ENCODE results near the gene CADPS2.

The CADPS2 gene

DNA sequence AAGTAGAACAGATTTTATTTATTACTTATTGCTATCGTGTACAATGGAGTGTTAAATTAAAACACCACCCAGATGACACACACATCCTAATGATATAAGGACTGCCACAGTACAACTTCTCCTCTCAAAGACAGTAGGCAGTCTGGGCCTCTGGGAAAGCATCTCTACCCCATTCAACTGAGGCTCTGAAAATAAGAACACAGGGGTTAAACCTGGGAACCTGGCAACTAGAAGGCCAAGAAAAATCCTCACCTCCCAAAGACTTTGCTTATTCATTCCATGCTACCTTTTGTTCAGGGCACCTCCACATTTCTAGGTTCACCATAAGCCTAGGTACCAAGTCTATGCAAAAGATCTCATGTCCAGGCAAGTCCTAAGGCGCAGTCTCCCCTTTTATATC lies 456.3 kb downstream of the CADPS2 start:
- no peak for DNase-seq

DNA sequence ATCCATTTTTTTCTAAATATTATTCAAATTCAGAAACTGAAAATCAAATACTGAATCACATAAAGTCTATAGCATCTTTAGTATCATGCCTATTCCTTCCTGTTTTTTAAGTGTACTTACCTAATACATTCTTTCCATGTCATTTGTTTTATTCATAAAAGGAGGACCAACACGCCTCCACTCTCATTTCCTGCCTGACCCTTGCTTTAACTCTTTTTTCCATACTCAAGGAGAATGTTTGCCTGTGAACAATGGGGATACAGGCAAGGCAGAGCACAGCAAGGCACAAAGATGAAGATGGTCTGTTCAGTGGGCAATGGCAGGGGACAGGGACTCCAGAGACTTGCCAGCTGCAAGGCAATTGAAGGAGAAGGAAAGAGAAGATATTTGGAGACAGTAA lies 460.5 kb downstream of the CADPS2 start:
- DNase-seq: no peak

DNA sequence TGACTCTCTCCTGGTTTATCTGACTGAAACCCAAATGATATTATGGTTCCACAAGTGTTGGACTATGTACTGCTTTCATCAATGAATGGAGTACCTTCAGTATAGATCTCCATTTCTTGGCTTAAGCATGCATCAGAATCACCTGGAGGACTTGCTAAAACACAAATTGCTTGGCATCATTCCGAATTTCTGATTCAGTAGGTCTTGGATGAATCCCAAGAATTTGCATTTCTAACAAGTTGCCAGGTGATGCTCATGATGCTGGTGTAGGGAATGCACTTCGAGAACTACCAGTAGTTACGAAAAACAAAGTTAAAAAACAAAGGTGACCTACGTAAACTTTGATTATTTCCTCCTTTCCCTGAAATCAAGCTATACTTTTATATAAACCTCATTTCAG lies 462.7 kb downstream of the CADPS2 start:
- DNase-seq: no peak

DNA sequence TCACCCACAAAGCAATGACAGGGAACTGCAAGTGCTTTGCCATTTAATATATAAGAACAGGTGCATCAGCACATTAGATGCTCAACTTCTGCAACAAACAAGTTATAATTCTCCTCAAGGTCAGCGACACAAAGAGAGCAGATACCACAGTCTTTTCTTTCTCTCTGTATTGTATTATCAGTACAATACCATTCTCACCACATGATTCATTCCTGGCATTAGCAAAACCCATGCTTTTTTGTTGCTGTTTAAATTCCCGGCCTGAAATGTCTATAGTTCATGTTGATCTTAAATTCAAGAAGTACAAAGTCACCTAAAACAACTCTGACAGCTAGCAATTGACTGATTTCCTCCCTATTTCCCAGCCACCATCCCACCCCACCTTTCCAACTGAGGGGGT lies 469.9 kb downstream of the CADPS2 start:
- no peak for DNase-seq

DNA sequence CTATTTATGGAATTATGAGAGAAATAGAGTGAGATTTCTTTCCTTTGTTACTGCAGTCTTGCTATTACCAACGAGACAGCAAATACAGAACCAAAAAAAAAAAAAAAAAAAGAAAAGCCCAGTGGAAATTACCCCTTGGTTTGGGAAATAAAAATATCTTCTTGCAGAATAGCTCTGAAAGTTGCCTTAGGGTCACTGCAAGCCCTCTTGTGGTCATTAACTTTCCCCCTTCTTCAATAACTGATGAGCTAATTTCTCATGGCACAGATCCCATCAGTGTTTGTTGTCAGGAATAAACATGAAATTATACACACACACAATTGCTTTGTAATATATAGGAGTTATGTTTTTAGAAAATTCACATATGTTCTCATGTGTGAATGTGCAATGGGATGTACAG lies 470.8 kb downstream of the CADPS2 start:
- no peak for DNase-seq

DNA sequence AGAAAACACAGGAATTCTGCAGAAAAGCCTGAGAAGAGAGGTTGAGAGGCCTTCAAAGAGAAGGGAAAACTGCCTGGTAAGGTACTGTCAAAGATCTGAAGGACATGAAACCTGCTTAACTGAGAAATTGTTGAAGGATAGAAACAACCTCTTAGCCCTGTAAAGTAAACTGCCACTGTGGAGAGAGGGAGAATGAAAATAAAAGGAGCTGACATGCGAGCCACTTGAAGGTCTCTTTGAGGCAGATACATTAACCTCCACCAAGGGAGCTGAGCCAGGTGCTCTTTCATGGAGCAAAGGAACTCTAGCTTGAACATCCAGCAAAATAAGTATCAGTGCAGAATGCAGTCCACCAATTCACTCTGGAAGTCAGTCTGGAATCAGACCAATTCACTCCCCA lies 472.9 kb downstream of the CADPS2 start:
- DNase-seq: no peak

DNA sequence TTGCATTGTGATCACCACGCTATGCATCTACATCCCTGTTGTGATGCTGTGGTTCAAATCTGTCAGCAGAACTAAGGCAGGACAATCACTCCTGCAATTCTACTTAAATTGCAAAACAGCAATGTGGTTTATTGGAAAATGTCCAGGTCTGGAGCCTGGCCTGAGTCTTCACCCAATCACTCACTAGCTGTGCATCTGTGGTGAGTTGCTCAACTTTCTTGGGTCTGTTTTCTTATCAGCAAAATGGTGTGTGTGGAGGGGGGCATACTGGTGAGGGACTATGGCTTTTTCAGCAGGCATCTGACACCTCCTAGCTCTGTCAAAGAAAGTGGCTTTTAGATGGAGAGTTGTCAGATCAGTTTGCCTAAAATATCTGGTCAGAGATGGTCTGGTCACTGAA lies 473.4 kb downstream of the CADPS2 start:
- DNase-seq: no peak

DNA sequence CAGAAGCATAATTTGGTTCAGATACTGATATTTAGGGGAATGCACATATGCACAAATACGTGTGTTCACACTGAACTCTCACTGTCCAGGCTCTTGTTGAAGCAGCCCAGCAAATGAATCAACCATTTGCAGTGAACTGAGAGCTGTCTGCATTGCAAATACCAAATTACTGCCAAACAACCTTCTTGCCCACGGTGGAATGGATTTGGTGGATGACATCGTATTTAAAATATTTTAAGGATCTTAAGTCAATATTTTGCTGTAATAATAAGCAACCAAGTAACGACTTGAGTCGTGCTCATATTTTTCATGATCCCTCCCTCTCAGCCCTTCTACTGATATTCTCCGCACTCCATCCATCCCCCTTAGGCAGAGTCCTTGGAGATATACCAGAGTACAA lies 473.8 kb downstream of the CADPS2 start:
- DNase-seq: no peak

DNA sequence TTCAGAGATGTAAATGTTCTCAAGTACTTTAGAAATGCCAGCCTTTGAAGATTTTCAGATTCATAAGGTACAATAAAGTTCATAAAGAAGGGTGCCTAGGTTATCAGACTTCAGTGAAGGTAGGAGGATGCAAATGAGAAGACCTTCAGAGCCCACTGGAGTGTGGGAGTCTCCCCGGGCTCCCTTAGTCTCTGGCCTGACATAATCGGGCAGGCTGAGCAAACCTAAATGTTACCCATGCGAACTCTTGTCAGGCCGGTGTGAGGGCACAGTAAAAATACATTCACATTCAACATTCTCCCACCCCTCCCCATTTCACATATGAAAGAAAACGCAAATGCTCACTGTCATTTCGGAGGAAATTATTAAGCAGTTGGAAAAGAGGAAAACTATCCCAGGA lies 479.1 kb downstream of the CADPS2 start:
- no peak for DNase-seq

DNA sequence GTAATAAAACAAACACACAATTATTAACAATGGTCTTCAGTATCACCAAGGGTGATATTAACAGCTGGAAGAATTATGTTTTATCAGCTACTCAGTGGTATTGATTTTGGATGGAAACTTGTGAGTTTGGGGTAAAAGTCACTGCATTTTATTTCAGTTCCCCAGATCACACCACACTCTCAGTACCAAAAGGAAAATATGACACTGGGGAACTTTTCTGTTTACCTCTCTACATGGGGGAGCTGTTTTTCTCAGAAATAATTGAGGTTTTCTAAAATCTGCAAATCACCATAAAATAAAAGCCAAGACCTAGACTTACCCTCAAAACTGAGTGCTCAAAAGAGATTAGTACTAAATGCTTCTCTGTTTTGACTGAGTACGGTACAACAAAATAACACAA lies 483.1 kb downstream of the CADPS2 start:
- no peak for DNase-seq

DNA sequence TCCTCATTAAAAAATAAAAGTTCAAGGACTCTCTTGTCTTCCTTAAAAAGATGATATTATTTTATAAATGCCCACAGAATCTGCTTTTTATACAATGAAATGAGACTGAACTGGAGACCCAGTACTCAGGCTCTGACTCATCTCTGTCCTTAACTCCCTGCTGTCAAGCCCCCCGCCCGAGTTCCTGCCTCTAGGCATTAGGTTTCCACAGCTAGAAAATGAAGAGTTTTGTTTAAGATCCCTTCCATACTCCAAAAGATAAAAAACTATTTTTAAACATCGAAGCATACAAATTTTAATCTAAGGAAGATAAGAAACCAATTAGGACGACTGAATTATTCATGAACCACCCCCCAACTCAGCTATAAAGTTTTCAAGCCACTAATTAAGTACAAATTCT lies 484.0 kb downstream of the CADPS2 start:
- DNase-seq: no peak

DNA sequence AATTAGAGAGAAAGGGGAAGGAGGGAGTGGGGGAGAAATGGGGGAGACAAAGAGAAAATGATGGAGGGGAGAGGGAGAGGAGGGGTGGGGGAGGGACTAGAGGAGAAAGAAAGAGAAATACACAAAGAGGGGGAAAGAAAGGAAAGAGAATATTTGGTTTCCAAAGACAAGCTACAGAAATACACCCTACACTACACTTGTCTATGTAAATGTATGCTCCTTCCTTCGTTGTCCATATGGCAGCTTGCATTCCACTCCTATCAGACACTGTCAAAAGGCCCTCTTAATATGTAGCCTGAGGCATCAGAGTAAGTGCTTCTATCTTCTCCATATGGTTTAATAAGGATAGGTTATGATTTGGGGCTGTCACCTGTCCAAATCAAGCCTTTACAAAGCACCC lies 488.9 kb downstream of the CADPS2 start:
- no peak for DNase-seq

DNA sequence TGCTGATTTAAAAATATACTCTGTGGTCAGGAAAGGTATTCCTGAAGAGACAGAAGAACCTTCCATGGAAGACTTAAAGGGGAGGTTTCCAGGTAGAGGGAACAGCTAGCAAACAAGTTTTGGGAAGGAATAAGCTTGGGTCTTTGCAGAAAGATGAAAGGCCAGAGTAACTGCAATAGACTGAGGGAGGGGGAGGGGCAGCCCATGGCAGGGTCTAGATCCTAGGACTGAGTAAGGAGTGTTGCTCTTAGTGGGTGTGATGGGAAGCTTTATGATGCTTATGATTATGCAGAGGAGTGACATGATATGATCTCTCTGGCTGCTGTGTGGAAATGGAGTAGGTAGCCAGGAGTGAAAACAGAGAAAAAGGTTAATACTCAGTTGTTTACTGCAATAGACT lies 491.7 kb downstream of the CADPS2 start:
- no peak for DNase-seq

DNA sequence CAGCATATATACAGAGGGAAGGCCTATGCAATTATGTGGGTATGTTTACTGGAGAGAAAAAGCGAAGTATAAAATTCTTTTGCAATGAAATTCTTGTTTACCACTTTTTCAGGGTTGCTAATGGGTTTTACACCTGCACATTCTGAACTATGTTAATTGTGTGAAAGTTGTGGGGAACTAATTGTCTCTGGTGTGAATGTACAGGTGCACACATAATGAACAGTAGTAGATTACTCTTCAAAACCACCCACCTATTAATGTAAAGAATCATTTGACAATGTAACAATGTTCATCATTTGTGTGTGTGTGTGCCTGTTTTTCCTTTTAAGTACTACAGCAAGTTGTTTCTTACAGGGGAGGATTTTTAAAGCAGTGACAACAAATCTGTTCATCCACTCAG lies 501.7 kb downstream of the CADPS2 start:
- no peak for DNase-seq

DNA sequence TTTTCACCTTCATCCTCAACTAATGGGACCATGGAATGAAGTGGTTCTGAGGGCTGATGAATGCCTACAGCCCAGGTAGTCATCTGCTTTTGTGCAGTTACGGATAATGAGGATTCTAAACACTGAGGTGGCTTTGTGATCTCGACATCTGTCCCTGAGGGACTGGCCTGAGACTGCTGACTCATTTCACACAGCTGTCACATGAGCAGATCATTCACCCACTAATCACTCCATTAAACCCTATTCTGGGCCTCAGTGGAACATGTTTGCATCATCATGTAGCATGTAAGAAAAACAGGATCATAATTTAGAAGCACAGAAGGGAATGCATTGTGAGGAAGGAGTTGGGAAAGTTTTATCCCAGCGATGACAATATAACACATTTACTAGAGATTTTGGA lies 502.3 kb downstream of the CADPS2 start:
- no peak for DNase-seq

DNA sequence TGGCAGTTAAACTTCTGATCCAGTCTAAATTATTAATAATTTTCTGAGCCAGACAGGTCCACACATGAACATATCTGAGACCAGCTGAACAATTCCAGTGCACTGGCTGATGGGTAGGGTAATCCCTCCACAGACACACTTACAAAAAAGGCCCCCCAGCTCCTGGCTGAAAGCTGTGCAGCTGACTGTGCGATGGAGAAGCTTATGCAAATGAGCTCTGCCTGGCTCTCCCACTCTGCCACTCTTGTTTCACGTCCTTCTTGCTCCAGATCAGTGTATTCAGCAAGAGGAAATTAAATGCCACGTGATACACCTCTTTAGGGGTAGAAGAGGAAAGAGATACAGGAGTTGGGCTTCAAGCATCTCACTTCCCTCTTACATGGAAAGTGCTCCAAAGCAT lies 505.3 kb downstream of the CADPS2 start:
- no peak for DNase-seq

DNA sequence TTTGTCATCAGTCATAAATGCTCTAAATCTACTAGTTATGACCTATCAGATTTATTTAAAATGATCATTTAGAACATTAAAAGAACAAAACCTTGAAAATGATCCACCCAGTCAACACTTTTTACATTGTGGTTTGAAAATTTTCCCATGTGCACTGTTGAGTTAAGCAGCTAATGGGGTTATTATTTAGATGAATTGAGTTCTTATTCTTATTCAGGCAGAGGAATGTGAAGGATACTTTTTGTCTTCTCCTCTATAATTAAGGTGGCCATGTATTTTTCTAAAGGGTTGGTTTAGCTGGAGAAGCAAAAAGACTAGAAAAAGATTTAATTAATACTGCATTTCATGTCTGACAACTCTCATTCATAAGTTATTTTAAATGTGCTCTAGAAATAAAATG lies 506.8 kb downstream of the CADPS2 start:
- DNase-seq: no peak

DNA sequence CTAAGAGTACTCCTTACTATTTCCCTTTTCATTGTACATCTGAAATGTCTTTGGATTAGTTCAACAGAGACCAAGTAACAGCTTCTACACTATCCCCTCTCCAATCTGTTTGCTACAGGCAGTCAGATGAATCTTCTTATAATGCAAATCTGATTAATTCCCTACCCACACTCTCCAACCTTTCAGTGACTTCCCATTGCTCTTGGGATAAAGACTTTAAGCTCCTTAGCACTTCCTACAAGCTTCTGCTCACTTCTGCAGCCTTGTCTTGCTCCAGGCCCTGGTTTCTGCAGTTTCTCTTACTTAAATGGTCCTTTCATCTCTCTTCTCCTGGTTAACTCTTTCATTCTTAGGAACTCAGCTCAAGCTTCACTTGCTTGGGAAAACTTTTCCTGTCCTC lies 516.5 kb downstream of the CADPS2 start:
- DNase-seq: no peak

DNA sequence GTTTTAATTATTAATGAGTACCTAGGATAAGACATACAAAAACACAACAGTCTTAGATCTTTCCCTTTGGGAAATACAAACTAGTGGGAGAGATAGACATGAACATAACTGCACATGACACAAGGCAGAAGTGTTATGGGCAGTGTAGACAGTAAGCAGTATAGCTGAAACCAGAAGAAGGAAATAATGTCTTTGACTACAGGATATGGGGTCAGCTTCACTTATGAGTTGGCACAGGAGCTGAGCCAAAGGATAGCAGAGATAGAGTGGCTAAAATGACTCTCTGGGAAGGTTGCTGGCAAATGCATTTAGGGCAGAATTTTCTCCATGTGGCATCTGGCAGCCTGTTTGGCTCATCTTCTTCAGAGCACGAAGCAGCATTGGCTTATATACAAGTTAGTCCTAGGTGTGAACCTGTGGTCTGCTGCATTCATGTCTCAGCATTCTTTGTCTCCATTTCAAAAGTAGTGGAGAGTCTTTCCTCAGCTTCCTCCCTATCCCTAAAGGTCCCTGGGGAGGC lies 521.4 kb downstream of the CADPS2 start:
- no peak for DNase-seq

DNA sequence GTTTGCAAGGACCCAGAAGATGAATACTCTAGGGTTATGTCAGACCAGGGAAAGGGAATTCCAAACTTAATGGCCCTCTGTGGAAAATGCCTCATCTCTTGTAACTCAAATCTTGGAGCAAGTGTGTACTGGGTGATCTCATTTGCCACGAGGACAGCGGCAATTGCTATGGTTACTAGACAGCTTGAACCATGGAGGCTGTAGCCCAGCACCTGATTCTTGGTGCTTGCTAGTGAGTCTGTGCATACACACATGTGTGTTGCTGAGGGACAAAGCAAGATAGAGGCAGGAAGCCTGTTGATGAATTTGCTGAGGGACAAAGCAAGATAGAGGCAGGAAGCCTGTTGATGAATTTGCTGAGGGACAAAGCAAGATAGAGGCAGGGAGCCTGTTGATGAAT lies 523.1 kb downstream of the CADPS2 start:
- DNase-seq: no peak

DNA sequence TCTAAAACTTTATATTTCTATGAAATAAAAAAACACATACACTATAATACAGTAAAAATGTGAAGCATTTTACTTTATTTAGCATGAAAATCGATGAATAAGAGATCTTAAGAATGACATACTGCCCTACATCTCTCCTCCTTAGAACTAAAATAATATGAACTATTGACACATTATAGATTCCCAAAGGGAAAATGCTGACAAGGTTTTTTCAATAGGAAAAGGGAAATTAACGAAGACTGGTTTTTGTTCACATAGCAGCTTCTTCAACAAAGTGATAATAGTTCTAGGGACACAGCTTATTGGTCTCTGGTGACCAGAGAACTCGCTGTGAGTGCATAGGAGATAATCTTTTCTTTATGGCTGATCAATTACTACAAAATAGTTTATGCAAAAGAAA lies 523.8 kb downstream of the CADPS2 start:
- no peak for DNase-seq

DNA sequence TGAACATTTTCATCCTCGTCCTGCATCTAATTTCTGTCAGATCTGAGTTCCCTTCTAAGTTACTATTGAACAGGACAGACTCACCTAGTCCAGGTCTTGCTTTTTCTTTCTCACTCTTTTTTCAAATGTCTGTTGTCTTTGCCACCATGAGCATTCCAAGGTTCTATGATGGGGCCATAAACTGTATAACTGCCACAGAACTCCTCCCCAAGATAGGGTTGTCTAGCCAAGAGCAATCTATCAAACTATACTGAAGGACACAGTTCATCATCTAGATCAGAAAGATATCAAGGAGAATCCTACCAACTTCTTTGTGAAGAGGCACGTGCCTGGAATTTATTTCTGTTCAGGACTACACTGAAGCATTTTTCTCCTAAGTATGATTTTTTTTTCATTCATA lies 531.6 kb downstream of the CADPS2 start:
- DNase-seq: no peak

DNA sequence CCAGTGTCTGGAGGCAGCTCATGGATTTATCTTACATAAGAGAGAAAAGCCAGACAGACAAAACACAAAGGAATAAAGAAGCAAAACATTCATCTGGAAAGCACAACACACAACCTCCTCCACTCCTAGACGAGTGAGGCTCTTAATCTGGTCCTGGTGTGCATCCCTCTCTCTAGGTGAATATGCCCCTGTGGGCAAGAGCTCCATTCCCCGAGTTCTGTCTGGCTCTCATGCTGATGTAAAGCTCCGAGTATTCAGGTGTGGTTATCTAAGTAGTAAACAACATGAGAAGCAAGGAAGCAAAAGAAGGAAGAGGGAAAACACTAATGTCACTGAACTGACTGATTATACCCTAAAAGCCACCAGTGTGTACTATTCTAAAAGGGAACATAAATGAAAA lies 533.8 kb downstream of the CADPS2 start:
- DNase-seq: no peak

DNA sequence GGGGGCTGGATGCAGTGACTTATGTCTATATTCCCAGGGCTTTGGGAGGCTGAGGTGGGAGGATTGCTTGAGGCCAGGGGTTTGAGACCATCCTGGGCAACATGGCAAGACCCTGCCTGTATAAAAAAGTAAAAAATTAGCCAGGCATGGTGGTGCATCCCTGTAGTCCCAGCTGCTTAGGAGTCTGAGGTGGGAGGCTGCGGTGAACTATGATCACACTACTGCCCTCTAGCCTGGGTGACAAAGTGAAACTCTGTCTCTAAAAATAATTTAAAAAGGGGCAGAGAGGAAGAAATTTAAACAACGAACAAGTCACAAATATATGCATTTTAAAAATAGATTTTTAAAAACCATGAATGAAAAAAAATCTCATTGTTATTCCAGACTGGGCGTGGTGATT lies 535.6 kb downstream of the CADPS2 start:
- no peak for DNase-seq

DNA sequence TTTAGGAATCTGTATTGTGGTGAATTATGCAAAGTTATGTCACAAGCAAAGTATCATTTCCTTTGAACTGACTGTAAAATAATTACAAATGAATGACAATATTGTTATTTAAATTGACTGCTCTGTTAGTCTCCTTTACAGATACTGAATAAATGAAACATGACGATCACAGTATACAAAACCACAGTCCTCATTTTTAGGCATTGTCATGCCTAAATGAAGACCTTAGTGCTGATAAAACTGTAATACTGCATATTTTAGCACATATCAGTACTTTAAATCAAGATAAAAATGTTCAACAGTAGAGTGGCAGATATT lies 542.0 kb downstream of the CADPS2 start:
- DNase-seq: no peak

DNA sequence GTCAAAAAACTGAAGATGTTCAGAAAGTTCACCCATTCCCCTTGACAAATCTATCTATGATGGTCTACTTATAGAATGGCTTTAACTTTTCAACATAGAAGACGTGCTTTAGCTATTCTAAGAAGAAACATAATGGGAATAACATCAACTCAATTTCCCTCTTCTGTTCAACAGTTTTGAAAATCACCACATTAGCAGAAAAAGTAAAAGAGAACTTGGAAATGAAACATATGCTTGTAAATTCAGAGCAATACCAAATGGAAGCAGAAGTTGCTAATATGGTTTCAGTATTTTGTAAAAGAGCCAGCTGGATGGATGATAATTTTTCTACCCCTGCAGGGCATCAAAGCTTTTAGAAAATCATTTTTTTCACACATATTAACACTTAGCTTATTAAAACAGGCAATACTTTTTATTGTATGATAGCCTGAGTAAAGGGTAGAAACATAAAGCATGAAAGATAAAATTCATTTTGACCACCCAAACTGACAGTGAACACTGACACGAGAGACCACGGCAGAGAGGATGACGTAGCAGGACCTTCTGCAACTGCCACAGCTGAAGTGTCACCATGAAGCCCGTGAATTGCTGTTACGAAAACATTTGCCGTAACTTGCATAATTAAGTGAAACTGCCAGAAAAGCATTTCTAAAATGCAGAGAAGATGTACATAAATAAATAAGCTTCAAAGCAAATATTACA lies 542.5 kb downstream of the CADPS2 start:
- no peak for DNase-seq
